Measurements from ENCODE around the gene SSR1.

Gene SSR1

DNA sequence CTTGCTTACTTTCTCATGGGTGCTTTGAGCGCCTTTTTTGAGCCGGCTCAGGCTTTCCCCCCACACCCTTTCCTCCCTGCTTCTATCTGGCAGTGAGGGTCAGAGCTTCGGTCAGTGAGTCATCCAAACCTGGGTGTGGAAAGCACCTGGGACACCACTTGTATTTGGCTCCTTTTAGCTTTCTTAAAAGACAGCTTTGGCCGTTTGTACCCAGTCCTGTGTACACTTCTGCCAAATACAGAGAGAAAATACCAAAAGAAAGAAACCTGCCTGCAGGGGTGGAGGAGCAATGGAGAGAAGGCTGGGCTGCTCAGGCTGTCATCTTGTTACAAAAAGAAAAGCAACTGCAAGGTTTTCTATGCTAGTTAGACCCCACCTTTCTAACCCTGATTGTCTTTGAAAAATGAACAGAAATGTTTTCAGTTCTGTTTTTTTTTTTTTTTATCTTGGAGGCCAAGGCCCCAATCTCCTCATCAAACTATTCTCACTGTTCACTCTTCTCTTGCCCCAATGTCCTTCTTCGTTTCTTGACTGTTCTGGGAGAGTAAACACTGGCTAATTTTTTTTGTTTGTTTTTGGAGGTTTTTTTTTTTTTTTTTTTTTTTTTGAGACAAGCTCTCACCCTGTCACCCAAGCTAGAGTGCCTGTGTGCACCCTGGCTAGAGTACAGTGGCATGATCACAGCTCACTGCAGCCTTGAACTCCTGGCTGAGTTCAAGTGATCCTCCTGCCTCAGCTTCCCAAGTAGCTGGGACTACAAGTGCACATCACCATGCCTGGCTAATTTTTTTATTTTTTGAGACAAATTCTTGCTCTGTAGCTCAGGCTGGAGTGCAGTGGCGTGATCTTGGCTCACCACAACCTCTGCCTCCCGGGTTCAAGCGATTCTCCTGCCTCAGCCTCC, 76.4 kb downstream of the SSR1 start:
- no peak for DNase-seq

DNA sequence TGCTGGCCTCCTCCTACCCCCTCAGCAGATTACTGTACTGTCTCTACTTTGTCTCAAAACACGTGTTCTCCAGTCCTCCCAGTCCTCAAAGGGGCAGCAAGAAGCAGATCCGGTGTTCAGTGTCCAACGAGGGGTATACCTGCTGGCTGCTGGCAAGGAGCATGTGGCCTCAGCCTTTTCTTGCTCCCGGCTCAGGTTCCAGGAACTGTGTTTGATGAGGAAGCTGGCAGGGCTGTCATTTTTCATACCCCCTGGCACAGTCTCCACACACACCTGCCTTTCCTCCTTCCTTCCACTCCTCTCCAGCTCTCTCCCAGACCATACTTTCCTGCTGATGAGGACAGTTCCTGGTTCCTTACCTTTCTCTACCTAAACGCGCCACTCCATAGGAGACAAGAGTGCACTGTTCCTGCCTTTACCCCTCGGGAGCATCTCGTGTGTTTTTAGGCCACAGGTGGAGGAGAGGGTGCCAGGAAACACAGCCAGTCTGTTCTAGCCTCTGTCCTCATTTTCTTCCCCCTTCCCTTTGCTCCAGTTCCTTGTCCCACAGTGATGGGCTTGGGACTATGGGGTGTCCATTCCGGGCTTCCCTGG, 77.2 kb downstream of the SSR1 start:
- no peak for DNase-seq

DNA sequence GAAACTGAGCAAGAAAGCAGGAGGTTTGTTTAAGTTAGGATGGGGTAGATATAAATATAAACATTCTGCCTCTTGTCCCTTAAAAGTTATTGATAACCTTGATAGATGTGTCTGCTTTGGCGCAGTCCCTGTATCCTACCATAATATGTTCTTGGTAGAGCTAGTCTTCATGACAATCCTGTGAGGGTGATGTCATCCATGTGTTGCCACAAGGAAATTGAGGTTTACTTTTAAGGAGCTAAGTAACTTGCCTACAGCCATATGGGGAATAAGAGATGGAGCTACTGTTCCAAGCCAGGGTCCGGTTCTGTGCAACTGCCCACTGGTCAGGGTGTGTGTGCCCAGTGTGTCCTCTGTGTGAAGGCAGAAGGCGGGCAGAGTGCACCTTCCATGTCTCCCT, 78.5 kb downstream of the SSR1 start:
- DNase-seq, result no peak

DNA sequence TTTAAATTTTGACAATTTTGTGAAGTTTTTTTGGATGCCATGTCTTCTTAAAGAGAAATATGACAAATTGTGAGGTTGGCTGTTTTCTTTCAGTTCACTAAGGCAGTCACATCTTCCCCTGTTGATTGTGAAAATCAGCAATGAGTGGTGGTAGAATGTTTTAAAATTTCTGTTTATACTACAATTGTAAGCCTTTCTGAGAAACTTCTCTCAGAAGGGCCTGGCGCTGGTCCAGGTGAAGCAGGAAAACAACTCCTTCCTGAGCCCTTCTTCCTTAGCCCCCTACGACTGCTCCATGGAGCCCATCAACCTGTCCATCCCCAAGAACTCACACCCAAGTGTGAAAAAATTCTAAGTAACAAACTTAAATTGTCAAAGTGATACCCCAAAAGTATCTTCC, 80.6 kb downstream of the SSR1 start:
- no peak for DNase-seq

DNA sequence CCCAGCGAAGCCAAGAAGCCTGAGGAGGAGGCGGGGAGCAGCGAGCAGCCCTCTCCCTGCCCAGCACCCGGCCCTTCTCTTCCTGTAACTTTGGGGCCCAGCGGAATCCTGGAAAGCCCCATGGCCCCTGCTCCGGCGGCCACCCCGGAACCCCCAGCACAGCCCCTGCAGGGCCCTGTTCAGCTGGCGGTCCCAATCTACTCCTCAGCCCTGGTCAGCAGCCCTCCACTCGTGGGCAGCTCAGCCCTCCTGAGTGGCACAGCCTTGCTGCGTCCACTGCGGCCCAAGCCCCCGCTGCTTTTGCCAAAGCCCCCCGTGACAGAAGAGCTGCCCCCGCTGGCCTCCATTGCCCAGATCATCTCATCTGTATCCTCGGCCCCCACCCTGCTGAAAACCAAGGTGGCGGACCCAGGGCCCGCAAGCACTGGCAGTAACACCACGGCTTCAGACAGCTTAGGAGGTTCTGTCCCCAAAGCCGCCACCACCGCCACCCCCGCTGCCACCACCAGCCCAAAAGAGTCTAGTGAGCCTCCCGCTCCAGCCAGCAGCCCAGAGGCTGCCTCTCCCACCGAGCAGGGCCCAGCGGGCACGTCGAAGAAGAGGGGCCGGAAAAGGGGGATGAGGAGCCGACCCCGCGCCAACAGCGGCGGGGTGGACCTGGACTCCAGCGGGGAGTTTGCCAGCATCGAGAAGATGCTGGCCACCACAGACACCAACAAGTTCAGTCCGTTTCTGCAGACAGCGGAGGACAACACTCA, 81.9 kb downstream of the SSR1 start:
- DNase-seq, result no peak

DNA sequence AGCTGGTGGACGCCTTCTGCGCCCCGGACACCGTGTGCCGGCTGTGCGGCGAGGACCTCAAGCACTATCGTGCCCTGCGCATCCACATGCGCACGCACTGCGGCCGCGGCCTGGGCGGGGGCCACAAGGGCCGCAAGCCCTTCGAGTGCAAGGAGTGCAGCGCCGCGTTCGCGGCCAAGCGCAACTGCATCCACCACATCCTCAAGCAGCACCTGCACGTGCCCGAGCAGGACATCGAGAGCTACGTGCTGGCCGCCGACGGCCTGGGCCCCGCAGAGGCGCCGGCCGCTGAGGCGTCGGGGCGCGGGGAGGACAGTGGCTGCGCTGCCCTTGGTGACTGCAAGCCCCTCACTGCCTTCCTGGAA, 82.7 kb downstream of the SSR1 start:
- no peak for DNase-seq

DNA sequence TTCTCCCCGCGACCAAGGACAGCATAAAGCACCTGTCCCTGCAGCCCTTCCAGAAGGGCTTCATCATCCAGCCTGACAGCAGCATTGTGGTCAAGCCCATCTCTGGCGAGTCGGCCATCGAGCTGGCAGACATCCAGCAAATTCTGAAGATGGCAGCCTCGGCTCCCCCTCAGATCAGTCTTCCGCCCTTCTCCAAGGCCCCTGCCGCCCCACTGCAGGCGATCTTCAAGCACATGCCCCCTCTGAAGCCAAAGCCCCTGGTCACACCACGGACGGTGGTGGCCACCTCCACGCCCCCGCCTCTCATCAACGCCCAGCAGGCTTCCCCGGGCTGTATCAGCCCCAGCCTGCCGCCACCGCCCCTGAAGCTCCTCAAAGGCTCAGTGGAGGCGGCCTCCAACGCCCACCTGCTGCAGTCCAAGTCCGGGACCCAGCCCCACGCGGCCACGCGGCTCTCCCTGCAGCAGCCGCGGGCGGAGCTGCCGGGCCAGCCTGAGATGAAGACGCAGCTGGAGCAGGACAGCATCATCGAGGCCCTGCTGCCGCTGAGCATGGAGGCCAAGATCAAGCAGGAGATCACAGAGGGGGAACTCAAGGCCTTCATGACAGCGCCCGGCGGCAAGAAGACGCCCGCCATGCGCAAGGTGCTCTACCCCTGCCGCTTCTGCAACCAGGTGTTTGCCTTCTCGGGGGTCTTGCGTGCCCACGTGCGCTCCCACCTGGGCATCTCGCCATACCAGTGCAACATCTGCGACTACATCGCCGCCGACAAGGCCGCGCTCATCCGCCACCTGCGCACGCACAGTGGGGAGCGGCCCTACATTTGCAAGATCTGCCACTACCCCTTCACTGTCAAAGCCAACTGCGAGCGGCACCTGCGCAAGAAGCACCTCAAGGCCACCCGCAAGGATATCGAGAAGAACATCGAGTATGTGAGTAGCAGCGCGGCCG, 83.3 kb downstream of the SSR1 start:
- DNase-seq, result no peak

DNA sequence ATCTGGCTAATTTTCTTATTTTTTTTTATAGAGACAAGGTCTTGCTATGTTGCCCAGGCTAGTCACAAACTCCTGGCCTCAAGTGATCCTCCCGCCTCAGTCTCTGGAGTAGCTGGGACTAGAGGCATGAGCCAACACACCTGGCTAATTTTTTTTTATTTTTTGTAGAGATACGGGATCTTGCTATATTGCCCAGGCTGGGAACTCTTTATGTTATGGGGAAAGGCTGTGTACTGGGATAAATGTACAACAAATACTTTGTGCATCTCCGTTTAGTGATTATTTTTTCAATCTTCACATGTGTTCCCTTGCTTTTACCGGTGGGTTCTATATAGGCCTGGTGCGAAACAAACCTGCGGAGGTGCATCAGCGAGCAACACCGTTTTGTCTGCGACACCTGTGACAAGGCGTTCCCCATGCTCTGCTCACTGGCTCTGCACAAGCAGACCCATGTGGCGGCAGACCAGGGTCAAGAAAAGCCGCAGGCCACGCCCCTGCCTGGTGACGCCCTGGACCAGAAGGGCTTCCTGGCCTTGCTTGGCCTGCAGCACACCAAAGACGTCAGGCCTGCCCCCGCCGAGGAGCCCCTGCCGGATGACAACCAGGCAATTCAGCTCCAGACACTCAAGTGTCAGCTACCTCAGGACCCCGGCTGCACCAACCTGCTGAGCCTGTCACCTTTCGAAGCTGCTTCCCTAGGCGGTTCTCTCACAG, 84.2 kb downstream of the SSR1 start:
- DNase-seq, result no peak

DNA sequence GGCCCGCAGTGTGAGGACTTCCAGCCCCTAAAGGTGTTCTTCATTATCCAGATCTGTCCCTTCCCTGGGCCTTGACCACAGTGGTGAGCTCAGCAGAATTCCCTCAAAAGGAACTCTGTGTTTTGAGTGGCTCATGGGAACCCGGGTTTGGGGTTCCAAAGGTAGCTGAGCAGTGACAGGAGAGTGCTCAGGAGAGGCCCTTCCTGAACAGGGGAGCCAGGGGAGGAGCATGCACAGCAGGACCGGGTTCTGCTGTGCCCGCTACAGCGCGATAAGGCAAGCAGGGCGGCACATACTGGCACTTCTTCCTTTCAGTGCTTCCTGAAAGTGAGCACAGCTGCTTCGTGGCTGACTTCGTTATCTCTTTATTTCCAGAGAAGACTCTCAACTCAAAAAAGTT, 88.3 kb downstream of the SSR1 start:
- DNase-seq, result no peak

DNA sequence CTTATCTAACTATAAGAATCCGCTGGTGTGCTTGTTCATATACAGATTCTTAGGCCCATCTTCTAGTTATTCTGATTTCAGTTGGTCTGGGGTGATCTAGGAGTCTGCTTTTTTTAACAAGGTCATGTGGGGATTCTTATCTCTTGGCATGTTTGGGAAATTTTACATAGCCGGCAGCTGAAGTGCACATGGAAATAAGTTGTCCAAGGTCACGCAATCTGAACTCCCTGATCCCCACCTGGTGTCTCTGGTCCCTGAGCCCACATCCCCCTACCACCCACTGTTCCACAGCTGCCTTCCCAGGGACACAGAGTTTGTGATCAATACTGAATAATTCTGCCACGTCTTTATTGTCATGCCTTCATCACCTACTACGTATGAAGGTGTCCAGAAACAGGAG, 90.8 kb downstream of the SSR1 start:
- DNase-seq, result no peak

DNA sequence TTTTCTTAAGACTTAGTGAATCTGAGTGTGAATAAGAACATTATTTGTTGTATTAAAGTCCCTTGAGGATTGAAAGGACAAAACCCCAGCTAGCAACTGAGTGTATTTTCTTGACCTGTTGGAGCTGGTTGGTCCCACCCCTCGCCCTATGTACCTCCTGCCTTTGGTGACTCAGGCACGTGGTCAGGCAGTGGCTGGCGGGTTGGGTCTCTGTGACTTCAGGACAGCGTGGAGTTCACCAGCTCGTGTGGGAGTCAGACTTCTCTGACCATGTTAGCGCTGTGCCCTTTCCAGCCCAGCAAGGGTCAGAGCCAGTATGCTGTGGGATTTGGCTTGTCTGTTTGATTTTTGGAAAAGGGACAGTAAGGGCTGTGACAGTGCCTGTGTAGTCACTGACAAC, 93.7 kb downstream of the SSR1 start:
- no peak for DNase-seq

DNA sequence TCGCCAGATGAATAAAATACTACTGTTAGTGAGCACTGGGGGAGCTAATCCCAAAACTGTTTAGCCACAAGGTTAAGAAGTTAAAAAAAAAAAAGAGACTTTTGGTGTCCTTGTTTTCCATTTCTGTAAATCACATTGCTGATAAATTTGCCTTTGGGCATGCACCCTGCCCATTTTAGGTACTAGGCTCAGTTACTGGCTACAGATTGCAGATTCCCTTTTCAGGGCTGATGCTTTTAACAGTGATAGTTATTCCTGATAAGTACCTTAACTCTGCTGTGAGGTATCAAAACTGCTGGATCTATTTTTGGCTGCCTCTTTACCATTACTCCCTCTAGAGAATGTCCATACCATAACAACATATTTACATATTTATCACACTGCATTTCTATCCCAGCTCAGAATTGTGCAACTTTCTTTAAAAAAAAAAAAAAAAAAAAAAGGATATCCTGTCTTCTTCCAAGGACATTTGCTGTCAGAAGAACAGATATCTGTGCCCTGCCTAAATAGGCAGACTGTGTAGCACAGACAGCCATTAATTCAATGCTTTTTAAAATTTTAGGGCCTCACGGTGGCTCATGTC, 94.5 kb downstream of the SSR1 start:
- no peak for DNase-seq
